Suprapubic skin (tissue), 4 donors: ENCODE results near the gene PTPRD. TPM values are rescaled to one million over a fixed set of nuclear protein-coding genes. Genes with fewer than 3 reads are reported as not detected.

ENCODE experiments used
- DNase-seq, 2 donors: peaks; one replicate each; pipeline ENCODE4 v3.0.0-alpha.2; 2019; ENCODE audit warnings: low spot score in 2 of 2
- H3K27ac ChIP-seq: fragments of 200-600 bp; sonication (generic); one replicate; pipeline ENCODE4 v1.5.1; 2019
- H3K27me3 ChIP-seq: fragments of 200-600 bp; sonication (generic); one replicate; pipeline ENCODE4 v1.5.1; 2019
- H3K36me3 ChIP-seq: fragments of 200-600 bp; sonication (generic); one replicate; pipeline ENCODE4 v1.5.1; 2019
- H3K4me1 ChIP-seq: fragments of 200-600 bp; sonication (generic); one replicate; pipeline ENCODE4 v1.5.1; 2019
- H3K4me3 ChIP-seq: fragments of 200-600 bp; sonication (generic); one replicate; pipeline ENCODE4 v1.5.1; 2019; ENCODE audit warnings: mild to moderate bottlenecking
- H3K9me3 ChIP-seq: fragments of 200-600 bp; sonication (generic); one replicate; pipeline ENCODE4 v1.5.1; 2019
- EP300 ChIP-seq: sonication (generic); formaldehyde crosslinking; IDR thresholded peaks from one replicate; pipeline ENCODE4 v1.6.1; 2017; ENCODE audit warnings: antibody characterized with exemption
- POLR2A ChIP-seq, 2 donors: fragments of 450-650 bp; IDR thresholded peaks; one replicate each; pipeline ENCODE4 v1.6.1; 2017; ENCODE audit warnings: antibody characterized with exemption in 2 of 2, mild to moderate bottlenecking in 2 of 2, moderate library complexity in 2 of 2
- POLR2AphosphoS5 ChIP-seq, 3 donors: sonication (generic); formaldehyde crosslinking; IDR thresholded peaks; one replicate each; pipeline ENCODE4 v1.6.1; 2017; ENCODE audit warnings: antibody characterized with exemption in 3 of 3
- WGBS: methylation state at CpG from one replicate; pipeline ENCODE4 v1.1.5; 2018; 5-methylcytosine and 5-hydroxymethylcytosine counted together
- total RNA-seq, 4 donors: library from RNA; depleted of rRNA; stranded (reverse); fragments of >200 nt; gene quantifications; one replicate each; pipeline ENCODE4 v1.1.0, GENCODE V29; 2016
- TF ChIP-seq, protein P1 (sequence below), 2 donors: fragments of 200-600 bp in 1 of 2; fragments of 450-650 bp in 1 of 2; sonication (generic) in 1 of 2; IDR thresholded peaks; one replicate each; pipeline ENCODE4 v1.5.1; 2016 to 2019; ENCODE audit warnings: antibody characterized with exemption in 2 of 2, mild to moderate bottlenecking in 1 of 2, moderate library complexity in 1 of 2

Gene PTPRD
- total RNA-seq, 4 donors from 2014 or later, result 0.49 to 3.3 (median 2.5) TPM

DNA sequence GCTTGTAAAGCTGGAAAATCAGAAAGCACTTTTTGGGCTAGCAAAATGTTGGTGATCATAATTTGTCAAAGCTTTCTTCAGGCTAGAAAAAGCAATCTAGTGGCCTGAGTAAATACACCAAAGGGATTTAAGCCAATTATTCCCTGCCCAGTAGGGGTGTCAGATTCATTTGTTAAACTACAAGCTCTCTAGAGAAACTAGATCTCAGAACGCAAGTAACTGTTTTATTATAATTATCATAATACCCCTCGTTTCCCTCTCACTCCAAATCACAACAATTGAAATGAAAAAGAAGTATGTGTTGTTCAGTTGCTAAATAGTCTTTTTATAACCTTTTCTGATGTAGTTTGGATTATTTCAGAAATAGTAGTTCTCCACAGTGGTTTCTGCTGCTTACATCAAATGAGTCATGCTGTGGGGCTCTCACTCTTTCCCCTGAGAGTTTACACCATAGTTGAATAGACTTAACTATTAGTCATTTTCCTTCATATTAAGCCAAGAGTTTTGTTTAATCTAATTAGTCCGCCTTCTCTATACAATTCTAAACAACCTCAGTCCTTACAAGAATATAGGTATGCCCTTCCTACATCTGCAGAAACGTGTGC is 1894.6 kb downstream of the PTPRD start:
- TF ChIP-seq, protein P1, sequence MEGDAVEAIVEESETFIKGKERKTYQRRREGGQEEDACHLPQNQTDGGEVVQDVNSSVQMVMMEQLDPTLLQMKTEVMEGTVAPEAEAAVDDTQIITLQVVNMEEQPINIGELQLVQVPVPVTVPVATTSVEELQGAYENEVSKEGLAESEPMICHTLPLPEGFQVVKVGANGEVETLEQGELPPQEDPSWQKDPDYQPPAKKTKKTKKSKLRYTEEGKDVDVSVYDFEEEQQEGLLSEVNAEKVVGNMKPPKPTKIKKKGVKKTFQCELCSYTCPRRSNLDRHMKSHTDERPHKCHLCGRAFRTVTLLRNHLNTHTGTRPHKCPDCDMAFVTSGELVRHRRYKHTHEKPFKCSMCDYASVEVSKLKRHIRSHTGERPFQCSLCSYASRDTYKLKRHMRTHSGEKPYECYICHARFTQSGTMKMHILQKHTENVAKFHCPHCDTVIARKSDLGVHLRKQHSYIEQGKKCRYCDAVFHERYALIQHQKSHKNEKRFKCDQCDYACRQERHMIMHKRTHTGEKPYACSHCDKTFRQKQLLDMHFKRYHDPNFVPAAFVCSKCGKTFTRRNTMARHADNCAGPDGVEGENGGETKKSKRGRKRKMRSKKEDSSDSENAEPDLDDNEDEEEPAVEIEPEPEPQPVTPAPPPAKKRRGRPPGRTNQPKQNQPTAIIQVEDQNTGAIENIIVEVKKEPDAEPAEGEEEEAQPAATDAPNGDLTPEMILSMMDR (IDR thresholded peaks at IDR 0.05), result no peak
- TF ChIP-seq EP300, result no peak
- no peak for TF ChIP-seq POLR2A (IDR thresholded peaks at IDR 0.05)
- TF ChIP-seq POLR2AphosphoS5 (IDR thresholded peaks at IDR 0.05), result no peak
- 67% methylated on average over 4 of the region's 4 CpGs for WGBS

DNA sequence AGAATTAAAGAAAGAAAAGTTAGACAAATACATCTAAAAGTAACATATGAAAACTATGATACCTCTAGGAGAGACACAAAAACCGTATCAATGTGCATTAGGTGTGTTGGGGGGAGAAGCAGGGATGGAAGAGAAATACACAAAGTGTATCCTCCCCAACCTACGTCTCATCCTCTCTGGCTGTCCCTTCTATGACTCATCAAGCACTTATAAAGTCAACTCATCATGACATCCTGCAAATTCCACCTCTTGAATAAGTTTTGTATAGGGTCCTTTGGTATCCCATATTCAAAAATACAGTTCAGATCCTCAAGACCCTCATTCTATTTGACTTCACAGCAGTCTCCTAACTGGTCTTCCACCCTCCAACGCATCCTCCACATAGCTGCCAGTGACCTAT is 1895.7 kb downstream of the PTPRD start:
- TF ChIP-seq EP300 (no peak), POLR2A (IDR thresholded peaks at IDR 0.05) (no peak), POLR2AphosphoS5 (IDR thresholded peaks at IDR 0.05) (no peak)
- TF ChIP-seq, protein P1 (IDR thresholded peaks at IDR 0.05), result no peak
- H3K4me1 ChIP-seq, result no peaks in the 10 kb centered on the region
- no peak overlapping the region for H3K4me3 ChIP-seq
- WGBS, result 85% methylated on average over 3 of the region's 3 CpGs
- H3K36me3 ChIP-seq, result no peaks in the 10 kb centered on the region
- no peaks in the 10 kb centered on the region for H3K27me3 ChIP-seq
- DNase-seq, result no peak
- no peak overlapping the region for H3K27ac ChIP-seq
- no peaks in the 10 kb centered on the region for H3K9me3 ChIP-seq

More for the DNA sequence above, 1894.6 kb downstream of the PTPRD start:
- Histone ChIP-seq H3K9me3 (no peaks in the 10 kb centered on the region), H3K4me1 (no peaks in the 10 kb centered on the region), H3K4me3 (no peak overlapping the region), H3K36me3 (no peaks in the 10 kb centered on the region), H3K27ac (no peak overlapping the region), H3K27me3 (no peaks in the 10 kb centered on the region)
- no peak for DNase-seq

DNA sequence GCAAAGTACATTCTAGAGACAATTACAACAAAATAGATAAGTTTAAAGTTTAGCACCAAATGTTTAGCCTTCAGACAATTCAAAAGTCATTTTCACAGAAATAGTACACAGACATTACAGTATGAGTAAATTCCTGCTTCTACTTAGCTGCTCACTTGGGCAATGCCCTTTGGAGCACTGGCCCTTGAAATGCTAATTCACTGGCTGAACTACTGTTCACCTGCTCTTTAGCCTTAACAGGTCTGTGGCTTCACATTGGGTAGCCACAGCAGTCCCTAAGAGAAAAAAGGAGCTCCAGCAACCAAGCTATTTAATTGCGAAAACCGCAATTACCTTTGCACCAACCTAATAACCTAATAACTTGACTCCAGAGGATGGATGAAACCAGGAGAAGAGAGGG is 1897.0 kb downstream of the PTPRD start:
- 98% methylated on average over 2 of the region's 2 CpGs for WGBS
- no peak overlapping the region for H3K27ac ChIP-seq
- no peaks in the 10 kb centered on the region for H3K27me3 ChIP-seq
- no peak for TF ChIP-seq POLR2AphosphoS5 (IDR thresholded peaks at IDR 0.05)
- TF ChIP-seq, protein P1 (IDR thresholded peaks at IDR 0.05), result no peak
- TF ChIP-seq POLR2A (IDR thresholded peaks at IDR 0.05), result no peak
- no peak for TF ChIP-seq EP300
- H3K4me3 ChIP-seq, result no peak overlapping the region
- H3K4me1 ChIP-seq, result no peaks in the 10 kb centered on the region
- H3K36me3 ChIP-seq, result no peaks in the 10 kb centered on the region
- no peak for DNase-seq
- no peaks in the 10 kb centered on the region for H3K9me3 ChIP-seq

DNA sequence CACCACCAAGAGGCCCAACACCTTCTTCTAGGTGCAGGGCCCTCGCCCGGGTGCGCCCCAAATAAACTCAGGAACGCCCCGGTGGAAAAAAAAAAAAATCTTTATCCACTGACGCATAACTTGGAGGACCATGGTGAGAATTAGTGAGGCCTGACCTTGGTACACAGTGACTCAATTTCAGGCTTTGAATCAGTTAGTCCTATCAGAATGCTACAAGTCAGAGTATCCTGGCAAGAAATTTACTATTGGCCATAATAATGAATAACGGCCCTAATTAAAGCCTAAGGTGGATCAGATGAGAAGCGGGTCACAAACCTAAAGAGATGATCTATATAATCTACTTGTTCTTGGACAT is 1899.0 kb downstream of the PTPRD start:
- Histone ChIP-seq H3K4me3 (no peak overlapping the region), H3K4me1 (no peaks in the 10 kb centered on the region), H3K27ac (no peak overlapping the region), H3K9me3 (no peaks in the 10 kb centered on the region), H3K27me3 (no peaks in the 10 kb centered on the region), H3K36me3 (no peaks in the 10 kb centered on the region)
- TF ChIP-seq EP300, result no peak
- TF ChIP-seq POLR2A (IDR thresholded peaks at IDR 0.05), result no peak
- TF ChIP-seq POLR2AphosphoS5 (IDR thresholded peaks at IDR 0.05), result no peak
- TF ChIP-seq, protein P1 (IDR thresholded peaks at IDR 0.05), result no peak
- DNase-seq, result no peak
- 85% methylated on average over 8 of the region's 8 CpGs for WGBS

DNA sequence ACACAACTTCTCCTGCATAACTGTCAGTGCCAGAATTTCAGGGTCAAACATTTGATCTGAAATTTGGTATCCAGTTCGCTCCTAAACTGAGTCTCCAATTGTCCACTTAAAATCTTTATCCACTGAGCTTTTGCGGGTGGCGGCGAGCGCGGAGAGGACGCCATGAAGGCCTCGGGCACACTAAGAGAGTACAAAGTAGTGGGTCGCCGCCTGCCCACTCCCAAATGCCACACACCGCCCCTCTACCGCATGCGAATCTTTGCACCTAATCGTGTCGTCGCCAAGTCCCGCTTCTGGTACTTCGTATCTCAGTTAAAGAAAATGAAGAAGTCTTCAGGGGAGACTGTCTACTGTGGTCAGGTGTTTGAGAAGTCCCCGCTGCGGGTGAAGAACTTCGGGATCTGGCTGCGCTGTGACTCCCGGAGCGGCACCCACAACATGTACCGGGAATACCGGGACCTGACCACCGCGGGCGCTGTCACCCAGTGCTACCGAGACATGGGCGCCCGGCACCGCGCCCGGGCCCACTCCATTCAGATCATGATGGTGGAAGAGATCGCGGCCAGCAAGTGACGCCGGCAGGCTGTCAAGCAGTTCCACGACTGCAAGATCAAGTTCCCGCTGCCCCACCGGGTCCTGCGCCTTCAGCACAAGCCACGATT is 1899.5 kb downstream of the PTPRD start:
- H3K27ac ChIP-seq, result no peak overlapping the region
- 96% methylated on average over 38 of the region's 44 CpGs for WGBS
- H3K9me3 ChIP-seq, result no peaks in the 10 kb centered on the region
- no peaks in the 10 kb centered on the region for H3K36me3 ChIP-seq
- no peak for TF ChIP-seq POLR2A (IDR thresholded peaks at IDR 0.05)
- no peak for TF ChIP-seq EP300
- H3K4me1 ChIP-seq, result no peaks in the 10 kb centered on the region
- no peak overlapping the region for H3K4me3 ChIP-seq
- H3K27me3 ChIP-seq, result no peaks in the 10 kb centered on the region
- DNase-seq, result no peak
